IPS DF 4.7 (cell line): ENCODE results near the gene LHX3.

ENCODE experiments used
- DNase-seq: peaks from one replicate; pipeline ENCODE4 v3.0.0-alpha.2; 2013; ENCODE audit warnings: low spot score; ENCODE audit errors: extremely low read depth

LHX3 gene

DNA sequence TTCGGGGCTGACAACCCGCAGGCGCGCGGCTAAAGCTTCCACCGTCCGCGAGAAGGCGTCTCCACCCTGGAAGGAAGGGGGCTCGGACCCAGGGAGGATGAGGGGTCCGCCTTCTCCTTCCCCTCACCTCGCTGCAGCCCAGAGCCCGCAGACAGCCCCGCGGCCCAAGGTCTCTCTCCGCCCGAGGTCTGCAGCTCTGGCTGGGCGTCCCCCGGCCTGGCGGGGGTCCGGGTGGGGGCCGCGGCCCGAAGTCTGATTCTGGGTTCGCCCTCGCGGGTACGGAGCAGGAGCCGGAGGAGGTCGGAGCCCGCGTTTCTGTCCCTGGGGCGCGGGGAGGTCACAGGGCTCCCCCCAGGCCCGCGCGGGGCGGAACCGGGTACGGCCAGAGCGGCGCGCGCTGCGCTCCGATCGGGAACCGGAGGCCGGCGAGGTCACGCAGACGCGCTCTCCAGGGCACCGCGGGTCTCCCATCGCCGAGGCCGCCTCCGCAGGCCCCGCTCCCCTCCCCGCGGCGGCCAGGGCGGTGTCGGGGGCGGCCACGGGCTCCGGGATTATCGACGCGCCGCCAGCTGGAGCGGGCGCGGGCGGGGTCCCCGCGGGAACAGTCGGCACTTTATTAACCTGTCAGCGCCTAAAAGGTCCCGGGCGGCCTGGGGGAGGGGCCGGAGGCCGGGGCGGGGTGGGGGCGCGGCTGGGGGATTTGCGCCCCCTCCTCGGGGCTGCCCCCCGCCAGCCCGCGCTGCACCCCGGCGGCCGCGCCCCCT, 11.6 kb downstream of the LHX3 start:
- DNase-seq = no peak

- DNase-seq = no peak
Measured at GRCh38 chr9:136192289-136193126, 12.4 kb downstream of the LHX3 start.

GRCh38 chr9:136191960-136192286, 13.0 kb downstream of the LHX3 start:
- no peak for DNase-seq

- DNase-seq = no peak
Measured at GRCh38 chr9:136191099-136191959, 13.6 kb downstream of the LHX3 start.

- no peak for DNase-seq
Measured at GRCh38 chr9:136190656-136191055, 14.3 kb downstream of the LHX3 start.

GRCh38 chr9:136190237-136190601, 14.7 kb downstream of the LHX3 start:
- DNase-seq = no peak

GRCh38 chr9:136189394-136190236, 15.3 kb downstream of the LHX3 start:
- DNase-seq = no peak

DNA sequence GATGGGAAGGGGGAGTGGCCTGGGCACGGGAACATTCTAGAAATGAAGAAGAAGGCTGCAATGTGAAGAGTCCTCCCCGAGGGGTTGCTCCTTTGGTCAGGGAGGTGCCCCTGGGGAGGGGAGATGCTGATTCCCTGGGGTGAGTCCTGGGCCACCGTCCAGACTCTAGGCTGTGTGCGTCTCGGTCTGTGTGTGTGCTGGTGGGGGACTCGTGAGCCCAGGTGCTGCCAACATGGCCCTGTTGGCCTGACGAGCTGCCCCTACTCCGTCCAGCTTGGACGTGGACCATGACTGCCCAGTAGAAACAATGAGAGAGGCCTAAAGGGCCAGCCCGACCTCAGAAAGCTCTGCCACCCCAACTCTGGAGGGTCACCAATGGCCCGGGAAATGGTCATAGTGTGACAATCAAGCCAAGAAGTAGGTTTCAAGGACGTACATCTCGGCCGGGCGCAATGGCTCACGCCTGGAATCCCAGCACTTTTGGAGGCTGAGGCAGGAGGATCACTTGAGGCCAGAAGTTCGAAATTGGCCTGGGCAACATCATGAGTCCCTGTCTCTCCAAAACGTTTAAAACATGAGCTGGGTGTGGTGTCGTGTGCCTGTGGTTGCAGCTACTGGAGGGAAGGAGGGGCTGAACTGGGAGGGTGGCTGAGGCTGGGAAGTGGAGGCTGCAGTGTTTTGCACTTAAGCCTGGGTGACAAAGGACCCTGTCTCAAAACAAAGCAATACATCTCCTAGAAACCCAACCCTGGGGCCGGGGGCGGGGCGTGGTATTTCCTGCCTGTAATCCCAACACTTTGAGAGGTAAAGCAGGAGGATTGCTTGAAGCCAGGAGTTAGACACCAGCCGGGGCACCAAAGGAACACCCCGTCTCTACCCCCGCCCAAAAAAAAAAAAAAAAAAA, 17.0 kb downstream of the LHX3 start:
- DNase-seq = no peak

DNA sequence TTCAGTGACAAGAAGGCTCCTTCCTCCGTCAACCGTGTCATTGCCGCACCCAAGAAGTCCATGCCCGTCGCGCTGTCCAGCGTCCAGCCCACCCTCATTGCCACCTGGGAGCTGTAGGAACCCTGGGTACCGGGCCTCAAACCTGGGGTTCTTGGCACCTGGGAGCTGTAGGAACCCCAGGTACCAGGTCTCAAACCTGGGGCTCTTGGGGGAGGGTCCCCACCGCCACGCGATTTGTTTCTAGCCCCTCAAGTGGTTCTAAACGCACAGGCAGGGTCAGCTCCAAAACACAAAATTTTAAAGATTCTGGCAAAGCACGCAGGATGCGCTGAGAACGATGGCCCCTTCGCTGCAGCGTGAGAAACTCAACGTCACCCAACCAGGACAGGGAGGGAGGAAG, 17.7 kb downstream of the LHX3 start:
- no peak for DNase-seq

DNA sequence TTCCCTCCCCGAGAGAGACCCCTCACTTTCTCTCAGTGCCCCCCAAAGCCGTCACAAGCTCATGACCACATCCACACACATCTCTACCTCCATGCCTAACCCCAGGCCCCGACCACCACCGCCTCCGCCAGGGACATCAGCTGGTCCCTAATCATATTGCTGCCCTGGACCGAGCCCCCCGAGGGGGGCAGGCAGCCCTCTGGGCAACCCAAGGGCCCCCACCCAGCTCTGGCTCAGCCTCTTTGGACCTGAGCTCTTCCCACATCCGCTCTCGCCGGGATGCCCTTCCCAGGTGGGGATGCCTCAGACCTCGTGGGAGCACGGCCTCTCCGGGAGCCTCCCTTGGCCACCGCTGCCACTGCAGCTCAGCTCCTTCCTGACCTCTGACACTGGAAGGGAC, 18.5 kb downstream of the LHX3 start:
- no peak for DNase-seq

DNA sequence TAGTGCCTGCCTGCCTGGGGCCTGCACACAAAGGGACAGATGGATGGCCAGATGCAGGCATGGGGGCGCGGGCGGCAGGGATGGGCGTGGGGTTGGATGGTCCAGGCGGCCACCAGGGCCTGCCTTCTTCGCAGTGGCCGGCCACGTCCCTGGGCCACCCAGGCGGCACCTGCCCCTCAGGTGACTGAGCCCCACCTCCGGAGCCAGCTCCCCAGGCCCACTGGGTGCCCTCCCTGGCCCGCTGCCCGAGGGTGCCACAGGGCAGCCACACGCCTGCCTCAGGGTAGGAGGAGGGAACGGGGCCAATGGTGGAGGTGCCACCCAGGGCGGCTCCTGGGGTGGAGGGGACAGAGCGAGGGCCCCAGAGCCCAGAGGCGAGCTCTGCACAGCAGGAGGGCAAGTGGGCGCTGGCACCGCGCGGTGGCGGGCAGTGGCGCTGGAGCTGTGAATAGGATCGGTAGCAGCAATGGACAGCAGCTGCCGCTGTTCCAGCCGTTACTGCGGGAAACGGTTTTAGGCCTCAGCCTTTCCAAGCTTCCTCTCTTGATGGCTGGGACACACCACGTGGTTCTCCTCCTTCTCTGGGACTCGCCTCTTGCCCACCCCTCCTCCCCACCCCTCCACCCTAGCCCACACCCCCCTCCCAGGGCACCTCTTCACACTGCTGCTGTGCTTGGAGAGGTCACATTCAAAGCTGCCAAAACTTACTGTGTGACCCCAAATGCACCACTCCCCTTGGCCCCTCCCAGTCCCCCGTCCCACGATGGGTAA, 19.1 kb downstream of the LHX3 start:
- no peak for DNase-seq

DNA sequence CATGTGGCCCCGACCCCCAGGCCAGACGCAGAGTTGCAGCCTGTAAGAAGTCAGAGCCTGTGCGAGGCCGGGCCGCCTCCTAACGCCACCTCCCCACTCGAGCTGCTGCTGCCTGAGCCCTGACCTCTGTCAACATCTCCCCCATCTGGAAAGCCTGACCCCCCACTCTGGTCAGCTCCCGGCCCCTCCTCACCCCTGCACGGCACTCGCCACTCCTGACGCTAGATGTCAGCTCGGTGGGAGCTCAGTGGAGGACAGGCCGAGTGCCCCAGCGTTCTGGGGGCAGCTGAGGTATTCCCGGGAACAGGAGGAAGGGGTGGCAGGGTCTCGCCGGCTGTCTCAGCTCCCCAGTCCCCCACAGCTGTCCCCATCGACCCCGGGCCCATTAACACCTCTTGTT, 19.9 kb downstream of the LHX3 start:
- DNase-seq = no peak

- no peak for DNase-seq
Measured at GRCh38 chr9:136182850-136183422, 22.0 kb downstream of the LHX3 start.

DNA sequence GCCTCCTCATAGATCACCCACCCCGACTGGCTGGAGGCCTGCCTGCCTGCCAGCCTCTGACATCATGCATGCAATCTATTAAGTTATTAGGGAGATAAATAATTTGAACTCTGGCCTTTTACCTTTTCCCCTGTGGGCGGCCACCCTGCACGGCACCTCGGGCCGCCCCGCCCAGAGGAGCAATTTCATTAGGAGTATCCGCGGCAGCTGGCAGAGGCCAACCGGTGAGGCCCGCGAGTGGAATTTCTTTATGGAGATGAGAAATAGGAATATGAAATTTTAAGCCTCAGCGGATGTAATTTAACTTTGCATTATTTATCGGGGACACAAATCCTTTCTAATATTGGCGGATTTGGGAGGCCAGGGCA, 22.5 kb downstream of the LHX3 start:
- DNase-seq = no peak

GRCh38 chr9:136181784-136182419, 23.0 kb downstream of the LHX3 start:
- no peak for DNase-seq

DNA sequence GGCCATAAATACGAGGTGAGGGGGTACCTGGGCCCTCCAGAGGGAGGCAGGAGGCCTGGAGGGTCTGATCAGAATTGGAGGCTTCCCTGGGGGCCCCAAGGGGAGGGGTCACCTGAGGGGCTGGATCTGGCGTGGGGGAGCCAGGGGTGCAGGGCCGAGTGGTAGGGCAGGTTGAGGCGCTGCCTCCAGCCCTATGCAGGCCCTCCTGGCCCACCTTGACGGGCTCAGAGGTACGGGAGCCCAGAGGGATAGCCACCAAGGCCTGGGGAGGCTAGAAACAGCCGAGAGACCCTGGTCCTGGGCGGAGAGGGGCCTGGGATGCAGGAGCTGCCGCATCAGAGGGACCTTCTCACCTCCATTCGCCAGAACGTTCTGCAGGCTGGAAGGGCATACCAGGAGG, 24.3 kb downstream of the LHX3 start:
- no peak for DNase-seq

GRCh38 chr9:136179761-136180160, 25.2 kb downstream of the LHX3 start:
- DNase-seq = no peak

DNA sequence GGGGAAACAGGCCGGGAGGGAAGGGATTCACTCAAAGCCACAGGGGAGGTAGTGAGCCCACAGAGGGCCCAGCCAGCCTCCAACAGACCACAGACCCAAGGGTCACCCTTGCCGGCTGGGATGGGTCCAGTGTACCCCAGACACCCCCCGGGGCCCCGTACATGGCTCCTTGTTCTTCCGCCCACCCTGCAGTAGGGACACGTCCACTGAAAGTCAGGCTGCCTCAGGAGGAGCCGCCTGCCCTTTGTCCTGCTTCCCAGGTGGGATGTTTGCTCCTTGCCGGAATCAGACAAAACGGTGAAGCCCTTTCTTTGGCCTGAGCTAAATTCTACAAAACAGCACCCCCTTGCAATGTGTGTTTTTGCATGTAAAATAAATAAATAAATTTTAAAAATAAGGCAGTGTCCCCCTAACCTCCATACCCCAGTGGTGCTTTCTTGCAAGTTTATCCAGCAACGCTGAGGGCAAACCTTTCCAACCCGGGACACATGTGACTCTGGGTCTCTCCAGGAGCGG, 25.8 kb downstream of the LHX3 start:
- DNase-seq = no peak

DNA sequence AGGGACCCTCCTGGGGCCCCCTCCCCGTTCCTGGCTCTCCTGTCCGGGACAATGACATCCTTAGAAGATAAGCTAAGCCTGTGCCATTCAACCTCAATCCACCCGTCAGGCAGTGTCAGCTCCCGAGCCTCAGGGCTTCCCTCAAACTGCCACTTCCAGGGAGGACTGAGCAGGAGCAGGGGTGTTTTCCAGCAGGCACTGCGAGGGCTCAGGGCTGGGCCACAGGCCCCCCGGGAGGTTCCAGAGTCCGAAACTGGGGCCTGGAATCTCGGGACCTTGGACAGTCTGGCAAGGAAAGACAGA, 26.2 kb downstream of the LHX3 start:
- DNase-seq = no peak
